ENCODE results near the gene RAB34. TPM values are rescaled to one million over a fixed set of nuclear protein-coding genes. Genes with fewer than 3 reads are reported as not detected.

The RAB34 gene
- total RNA-seq, 1 donor from 2014 or later: 147 TPM

DNA sequence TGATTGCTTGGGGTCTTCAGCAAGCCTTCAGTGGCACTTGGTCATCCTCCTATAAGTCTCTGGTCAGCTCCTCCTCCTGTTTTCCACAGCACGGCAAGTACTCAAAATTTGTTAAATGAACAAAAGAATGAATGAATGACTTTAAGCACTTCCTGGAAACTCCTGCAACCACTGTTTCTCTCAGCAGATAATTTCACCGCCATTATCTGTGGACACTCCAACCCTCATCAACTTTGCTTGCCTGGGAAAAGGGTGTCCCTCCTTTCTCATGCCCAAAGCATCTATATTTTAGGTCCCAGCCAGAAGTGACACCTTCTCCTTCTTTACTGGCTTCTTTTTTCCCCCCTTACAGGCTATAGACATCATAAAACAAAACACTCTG lies 10.3 kb downstream of the RAB34 start:
- peaks cover 10% of the 10 kb centered on the region for H3K4me1 Mint-ChIP-seq (ENCODE audit: low read depth)
- H3K27me3 Mint-ChIP-seq: no peaks in the 10 kb centered on the region
- H3K36me3 Mint-ChIP-seq (ENCODE audit: insufficient read depth): peaks cover 10% of the 10 kb centered on the region
- no peak overlapping the region for H3K4me3 Mint-ChIP-seq (ENCODE audit: low read depth)
- no peak for TF ChIP-seq CTCF (IDR thresholded peaks at IDR 0.05; ENCODE audit: unreplicated experiment)
- no peaks in the 10 kb centered on the region for H3K9me3 Mint-ChIP-seq (ENCODE audit: low read depth)
- no peak overlapping the region for H3K27ac Mint-ChIP-seq
- DNase-seq (ENCODE audit: low spot score, unreplicated experiment): no peak

GRCh38 chr17:28706471-28707338 lies 11.0 kb downstream of the RAB34 start:
- no peaks in the 10 kb centered on the region for H3K9me3 Mint-ChIP-seq (ENCODE audit: low read depth)
- no peak overlapping the region for H3K27ac Mint-ChIP-seq
- no peak for DNase-seq (ENCODE audit: low spot score, unreplicated experiment)
- H3K27me3 Mint-ChIP-seq: no peaks in the 10 kb centered on the region
- H3K36me3 Mint-ChIP-seq (ENCODE audit: insufficient read depth): peaks cover 12% of the 10 kb centered on the region
- H3K4me1 Mint-ChIP-seq (ENCODE audit: low read depth): peaks cover 7% of the 10 kb centered on the region
- H3K4me3 Mint-ChIP-seq (ENCODE audit: low read depth): no peak overlapping the region
- no peak for TF ChIP-seq CTCF (IDR thresholded peaks at IDR 0.05; ENCODE audit: unreplicated experiment)

GRCh38 chr17:28705728-28706334 lies 11.8 kb downstream of the RAB34 start:
- peaks cover 17% of the 10 kb centered on the region for H3K36me3 Mint-ChIP-seq (ENCODE audit: insufficient read depth)

DNA sequence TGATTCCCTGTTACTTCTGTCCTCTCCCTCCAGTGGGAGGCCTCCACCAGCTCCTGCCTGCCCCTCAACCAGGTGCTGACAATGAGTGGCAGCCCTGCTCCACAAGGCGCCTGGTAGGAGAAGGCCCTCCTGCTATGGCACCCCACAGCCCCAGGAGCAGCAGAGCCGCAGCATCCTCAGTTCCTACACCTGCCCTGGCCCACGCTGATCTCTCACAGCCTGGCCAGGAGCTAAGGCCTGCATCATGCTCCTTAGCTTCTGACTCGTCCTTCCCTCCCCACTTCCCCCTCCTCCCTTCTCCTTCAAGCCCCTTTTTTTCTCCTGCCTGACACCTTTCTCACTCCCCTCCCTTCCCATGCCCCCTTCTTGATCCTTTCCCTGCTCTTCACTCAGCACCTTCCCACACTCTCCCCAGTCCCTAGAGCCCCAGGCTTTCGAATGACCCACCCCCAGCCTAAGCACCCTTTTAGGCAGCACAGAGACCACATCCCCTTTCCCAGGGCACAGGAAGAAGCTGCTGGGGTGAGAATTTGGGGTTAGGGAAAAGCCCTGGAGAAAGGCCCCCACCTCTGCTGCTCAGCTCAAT lies 12.5 kb downstream of the RAB34 start:
- peaks cover 19% of the 10 kb centered on the region for H3K36me3 Mint-ChIP-seq (ENCODE audit: insufficient read depth)
- no peaks in the 10 kb centered on the region for H3K27me3 Mint-ChIP-seq
- no peak for TF ChIP-seq CTCF (IDR thresholded peaks at IDR 0.05; ENCODE audit: unreplicated experiment)
- peaks cover 1% of the 10 kb centered on the region for H3K4me1 Mint-ChIP-seq (ENCODE audit: low read depth)
- H3K9me3 Mint-ChIP-seq (ENCODE audit: low read depth): no peaks in the 10 kb centered on the region
- no peak overlapping the region for H3K27ac Mint-ChIP-seq
- H3K4me3 Mint-ChIP-seq (ENCODE audit: low read depth): no peak overlapping the region
- no peak for DNase-seq (ENCODE audit: low spot score, unreplicated experiment)

More at GRCh38 chr17:28705728-28706334, 11.8 kb downstream of the RAB34 start:
- peaks cover 5% of the 10 kb centered on the region for H3K4me1 Mint-ChIP-seq (ENCODE audit: low read depth)
- no peaks in the 10 kb centered on the region for H3K27me3 Mint-ChIP-seq
- TF ChIP-seq CTCF (IDR thresholded peaks at IDR 0.05; ENCODE audit: unreplicated experiment): no peak
- H3K4me3 Mint-ChIP-seq (ENCODE audit: low read depth): no peak overlapping the region
- H3K9me3 Mint-ChIP-seq (ENCODE audit: low read depth): no peaks in the 10 kb centered on the region
- DNase-seq (ENCODE audit: low spot score, unreplicated experiment): no peak
- H3K27ac Mint-ChIP-seq: peak overlapping the region; percentile 43

DNA sequence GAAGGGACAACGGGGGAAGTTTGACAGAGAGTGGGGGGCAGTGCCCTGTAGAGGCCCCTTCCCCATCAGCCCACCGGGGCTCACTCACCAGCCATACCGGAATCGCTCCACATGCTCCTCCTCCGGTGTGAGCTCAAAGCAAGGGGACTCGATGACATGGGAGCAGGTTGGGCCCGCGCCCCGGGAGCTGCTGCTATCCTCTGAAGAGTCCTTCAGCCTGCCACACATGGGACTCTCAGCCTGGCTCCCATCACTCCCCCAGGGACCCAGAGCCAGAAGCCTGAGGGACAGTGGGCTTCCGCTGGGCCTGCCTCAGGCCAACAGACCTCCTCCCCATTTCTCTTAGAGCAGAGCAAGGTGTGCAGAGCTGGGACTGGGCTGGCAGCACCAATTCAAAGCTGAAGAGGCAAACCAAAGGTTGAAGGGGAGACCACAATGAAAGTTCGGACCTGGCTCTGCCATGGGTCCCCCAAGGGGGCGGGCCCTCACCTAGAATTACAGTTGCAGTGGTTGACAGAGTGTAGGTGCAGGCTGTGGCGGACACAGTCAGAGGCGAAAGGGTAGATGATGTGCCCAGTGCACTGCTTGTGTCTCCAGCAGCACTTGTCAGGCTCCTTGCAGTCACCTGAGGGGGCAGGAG lies 13.3 kb downstream of the RAB34 start:
- Mint-ChIP-seq H3K4me1 (ENCODE audit: low read depth) (peaks cover 1% of the 10 kb centered on the region), H3K27me3 (no peaks in the 10 kb centered on the region), H3K4me3 (ENCODE audit: low read depth) (no peak overlapping the region), H3K36me3 (ENCODE audit: insufficient read depth) (peaks cover 20% of the 10 kb centered on the region), H3K27ac (peak overlapping the region; percentile 3), H3K9me3 (ENCODE audit: low read depth) (no peaks in the 10 kb centered on the region)
- no peak for DNase-seq (ENCODE audit: low spot score, unreplicated experiment)
- TF ChIP-seq CTCF (IDR thresholded peaks at IDR 0.05; ENCODE audit: unreplicated experiment): no peak
